ENCODE data around the gene BMPR1A.

DNA sequence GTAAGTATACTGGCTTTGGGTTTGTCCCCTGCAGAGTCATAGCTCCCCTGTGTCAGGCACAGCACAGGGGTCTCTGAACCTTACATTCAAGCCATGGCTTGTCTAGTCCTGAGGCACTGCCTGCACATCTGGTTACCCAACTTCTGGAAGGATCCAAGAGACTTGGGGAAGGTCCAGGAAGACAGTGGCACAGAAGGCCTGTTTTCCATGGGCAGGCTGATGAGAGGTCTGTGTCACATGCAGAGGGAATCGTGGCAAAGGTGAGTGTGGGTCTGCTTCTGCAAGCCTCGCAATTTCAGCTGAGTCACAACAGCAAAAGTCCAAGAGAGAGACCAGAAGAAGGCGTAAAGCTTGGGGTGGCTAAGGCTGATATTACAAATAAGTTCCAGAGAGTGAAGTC, 28.4 kb upstream of the BMPR1A start:
- TF ChIP-seq EZH2 (IDR thresholded peaks at IDR 0.05; ENCODE audit: low read depth, unreplicated experiment), result no peak
- TF ChIP-seq, protein P1, sequence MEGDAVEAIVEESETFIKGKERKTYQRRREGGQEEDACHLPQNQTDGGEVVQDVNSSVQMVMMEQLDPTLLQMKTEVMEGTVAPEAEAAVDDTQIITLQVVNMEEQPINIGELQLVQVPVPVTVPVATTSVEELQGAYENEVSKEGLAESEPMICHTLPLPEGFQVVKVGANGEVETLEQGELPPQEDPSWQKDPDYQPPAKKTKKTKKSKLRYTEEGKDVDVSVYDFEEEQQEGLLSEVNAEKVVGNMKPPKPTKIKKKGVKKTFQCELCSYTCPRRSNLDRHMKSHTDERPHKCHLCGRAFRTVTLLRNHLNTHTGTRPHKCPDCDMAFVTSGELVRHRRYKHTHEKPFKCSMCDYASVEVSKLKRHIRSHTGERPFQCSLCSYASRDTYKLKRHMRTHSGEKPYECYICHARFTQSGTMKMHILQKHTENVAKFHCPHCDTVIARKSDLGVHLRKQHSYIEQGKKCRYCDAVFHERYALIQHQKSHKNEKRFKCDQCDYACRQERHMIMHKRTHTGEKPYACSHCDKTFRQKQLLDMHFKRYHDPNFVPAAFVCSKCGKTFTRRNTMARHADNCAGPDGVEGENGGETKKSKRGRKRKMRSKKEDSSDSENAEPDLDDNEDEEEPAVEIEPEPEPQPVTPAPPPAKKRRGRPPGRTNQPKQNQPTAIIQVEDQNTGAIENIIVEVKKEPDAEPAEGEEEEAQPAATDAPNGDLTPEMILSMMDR (conservative IDR thresholded peaks at IDR 0.05; ENCODE audit: low read depth in 2 of 2), result no peak
- TF ChIP-seq POLR2AphosphoS5 (IDR thresholded peaks at IDR 0.05; ENCODE audit: low read depth), result no peak
- no peak for TF ChIP-seq CREB1 (CRISPR knock-in tag; IDR thresholded peaks at IDR 0.05; ENCODE audit: low read depth)
- TF ChIP-seq STAT1 (IDR thresholded peaks at IDR 0.05; ENCODE audit: unreplicated experiment), result no peak
- TF ChIP-seq, protein P2, sequence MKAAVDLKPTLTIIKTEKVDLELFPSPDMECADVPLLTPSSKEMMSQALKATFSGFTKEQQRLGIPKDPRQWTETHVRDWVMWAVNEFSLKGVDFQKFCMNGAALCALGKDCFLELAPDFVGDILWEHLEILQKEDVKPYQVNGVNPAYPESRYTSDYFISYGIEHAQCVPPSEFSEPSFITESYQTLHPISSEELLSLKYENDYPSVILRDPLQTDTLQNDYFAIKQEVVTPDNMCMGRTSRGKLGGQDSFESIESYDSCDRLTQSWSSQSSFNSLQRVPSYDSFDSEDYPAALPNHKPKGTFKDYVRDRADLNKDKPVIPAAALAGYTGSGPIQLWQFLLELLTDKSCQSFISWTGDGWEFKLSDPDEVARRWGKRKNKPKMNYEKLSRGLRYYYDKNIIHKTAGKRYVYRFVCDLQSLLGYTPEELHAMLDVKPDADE (IDR thresholded peaks at IDR 0.05), result no peak
- no peak for TF ChIP-seq ZNF331 (CRISPR knock-in tag; IDR thresholded peaks at IDR 0.05; ENCODE audit: low read depth)
- TF ChIP-seq EZH2phosphoT487 (IDR thresholded peaks at IDR 0.05; ENCODE audit: unreplicated experiment), result no peak
- TF ChIP-seq JUNB (IDR thresholded peaks at IDR 0.05; ENCODE audit: unreplicated experiment), result no peak
- no peak for TF ChIP-seq ZNF114 (CRISPR knock-in tag; IDR thresholded peaks at IDR 0.05)
- TF ChIP-seq, protein P3, sequence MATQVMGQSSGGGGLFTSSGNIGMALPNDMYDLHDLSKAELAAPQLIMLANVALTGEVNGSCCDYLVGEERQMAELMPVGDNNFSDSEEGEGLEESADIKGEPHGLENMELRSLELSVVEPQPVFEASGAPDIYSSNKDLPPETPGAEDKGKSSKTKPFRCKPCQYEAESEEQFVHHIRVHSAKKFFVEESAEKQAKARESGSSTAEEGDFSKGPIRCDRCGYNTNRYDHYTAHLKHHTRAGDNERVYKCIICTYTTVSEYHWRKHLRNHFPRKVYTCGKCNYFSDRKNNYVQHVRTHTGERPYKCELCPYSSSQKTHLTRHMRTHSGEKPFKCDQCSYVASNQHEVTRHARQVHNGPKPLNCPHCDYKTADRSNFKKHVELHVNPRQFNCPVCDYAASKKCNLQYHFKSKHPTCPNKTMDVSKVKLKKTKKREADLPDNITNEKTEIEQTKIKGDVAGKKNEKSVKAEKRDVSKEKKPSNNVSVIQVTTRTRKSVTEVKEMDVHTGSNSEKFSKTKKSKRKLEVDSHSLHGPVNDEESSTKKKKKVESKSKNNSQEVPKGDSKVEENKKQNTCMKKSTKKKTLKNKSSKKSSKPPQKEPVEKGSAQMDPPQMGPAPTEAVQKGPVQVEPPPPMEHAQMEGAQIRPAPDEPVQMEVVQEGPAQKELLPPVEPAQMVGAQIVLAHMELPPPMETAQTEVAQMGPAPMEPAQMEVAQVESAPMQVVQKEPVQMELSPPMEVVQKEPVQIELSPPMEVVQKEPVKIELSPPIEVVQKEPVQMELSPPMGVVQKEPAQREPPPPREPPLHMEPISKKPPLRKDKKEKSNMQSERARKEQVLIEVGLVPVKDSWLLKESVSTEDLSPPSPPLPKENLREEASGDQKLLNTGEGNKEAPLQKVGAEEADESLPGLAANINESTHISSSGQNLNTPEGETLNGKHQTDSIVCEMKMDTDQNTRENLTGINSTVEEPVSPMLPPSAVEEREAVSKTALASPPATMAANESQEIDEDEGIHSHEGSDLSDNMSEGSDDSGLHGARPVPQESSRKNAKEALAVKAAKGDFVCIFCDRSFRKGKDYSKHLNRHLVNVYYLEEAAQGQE (IDR thresholded peaks at IDR 0.05; ENCODE audit: unreplicated experiment), result no peak
- TF ChIP-seq, protein P4, sequence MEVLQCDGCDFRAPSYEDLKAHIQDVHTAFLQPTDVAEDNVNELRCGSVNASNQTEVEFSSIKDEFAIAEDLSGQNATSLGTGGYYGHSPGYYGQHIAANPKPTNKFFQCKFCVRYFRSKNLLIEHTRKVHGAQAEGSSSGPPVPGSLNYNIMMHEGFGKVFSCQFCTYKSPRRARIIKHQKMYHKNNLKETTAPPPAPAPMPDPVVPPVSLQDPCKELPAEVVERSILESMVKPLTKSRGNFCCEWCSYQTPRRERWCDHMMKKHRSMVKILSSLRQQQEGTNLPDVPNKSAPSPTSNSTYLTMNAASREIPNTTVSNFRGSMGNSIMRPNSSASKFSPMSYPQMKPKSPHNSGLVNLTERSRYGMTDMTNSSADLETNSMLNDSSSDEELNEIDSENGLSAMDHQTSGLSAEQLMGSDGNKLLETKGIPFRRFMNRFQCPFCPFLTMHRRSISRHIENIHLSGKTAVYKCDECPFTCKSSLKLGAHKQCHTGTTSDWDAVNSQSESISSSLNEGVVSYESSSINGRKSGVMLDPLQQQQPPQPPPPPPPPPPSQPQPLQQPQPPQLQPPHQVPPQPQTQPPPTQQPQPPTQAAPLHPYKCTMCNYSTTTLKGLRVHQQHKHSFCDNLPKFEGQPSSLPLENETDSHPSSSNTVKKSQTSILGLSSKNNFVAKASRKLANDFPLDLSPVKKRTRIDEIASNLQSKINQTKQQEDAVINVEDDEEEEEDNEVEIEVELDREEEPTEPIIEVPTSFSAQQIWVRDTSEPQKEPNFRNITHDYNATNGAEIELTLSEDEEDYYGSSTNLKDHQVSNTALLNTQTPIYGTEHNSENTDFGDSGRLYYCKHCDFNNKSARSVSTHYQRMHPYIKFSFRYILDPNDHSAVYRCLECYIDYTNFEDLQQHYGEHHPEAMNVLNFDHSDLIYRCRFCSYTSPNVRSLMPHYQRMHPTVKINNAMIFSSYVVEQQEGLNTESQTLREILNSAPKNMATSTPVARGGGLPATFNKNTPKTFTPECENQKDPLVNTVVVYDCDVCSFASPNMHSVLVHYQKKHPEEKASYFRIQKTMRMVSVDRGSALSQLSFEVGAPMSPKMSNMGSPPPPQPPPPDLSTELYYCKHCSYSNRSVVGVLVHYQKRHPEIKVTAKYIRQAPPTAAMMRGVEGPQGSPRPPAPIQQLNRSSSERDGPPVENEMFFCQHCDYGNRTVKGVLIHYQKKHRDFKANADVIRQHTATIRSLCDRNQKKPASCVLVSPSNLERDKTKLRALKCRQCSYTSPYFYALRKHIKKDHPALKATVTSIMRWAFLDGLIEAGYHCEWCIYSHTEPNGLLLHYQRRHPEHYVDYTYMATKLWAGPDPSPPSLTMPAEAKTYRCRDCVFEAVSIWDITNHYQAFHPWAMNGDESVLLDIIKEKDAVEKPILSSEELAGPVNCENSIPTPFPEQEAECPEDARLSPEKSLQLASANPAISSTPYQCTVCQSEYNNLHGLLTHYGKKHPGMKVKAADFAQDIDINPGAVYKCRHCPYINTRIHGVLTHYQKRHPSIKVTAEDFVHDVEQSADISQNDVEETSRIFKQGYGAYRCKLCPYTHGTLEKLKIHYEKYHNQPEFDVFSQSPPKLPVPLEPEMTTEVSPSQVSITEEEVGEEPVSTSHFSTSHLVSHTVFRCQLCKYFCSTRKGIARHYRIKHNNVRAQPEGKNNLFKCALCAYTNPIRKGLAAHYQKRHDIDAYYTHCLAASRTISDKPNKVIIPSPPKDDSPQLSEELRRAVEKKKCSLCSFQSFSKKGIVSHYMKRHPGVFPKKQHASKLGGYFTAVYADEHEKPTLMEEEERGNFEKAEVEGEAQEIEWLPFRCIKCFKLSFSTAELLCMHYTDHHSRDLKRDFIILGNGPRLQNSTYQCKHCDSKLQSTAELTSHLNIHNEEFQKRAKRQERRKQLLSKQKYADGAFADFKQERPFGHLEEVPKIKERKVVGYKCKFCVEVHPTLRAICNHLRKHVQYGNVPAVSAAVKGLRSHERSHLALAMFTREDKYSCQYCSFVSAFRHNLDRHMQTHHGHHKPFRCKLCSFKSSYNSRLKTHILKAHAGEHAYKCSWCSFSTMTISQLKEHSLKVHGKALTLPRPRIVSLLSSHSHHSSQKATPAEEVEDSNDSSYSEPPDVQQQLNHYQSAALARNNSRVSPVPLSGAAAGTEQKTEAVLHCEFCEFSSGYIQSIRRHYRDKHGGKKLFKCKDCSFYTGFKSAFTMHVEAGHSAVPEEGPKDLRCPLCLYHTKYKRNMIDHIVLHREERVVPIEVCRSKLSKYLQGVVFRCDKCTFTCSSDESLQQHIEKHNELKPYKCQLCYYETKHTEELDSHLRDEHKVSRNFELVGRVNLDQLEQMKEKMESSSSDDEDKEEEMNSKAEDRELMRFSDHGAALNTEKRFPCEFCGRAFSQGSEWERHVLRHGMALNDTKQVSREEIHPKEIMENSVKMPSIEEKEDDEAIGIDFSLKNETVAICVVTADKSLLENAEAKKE (CRISPR knock-in tag; IDR thresholded peaks at IDR 0.05), result no peak
